Head of caudate nucleus (tissue), 42 donors: ENCODE data around the gene ACOT11.
A peak's percentile ranks its signal among the peaks of the same experiment; 100 is the strongest.

Experiments
- DNase-seq, 42 donors: peaks; one replicate each; pipeline versions ENCODE4 v3.0.0 to v3.0.0-alpha.2; 2020 to 2021; ENCODE audit warnings: mixed read lengths in 7 of 42
- intact Hi-C: fragments of 100-400 bp; cut with DNase I; formaldehyde crosslinking; loops from one replicate; pipeline ENCODE4 v1.15.0; 2022

Gene ACOT11

DNA sequence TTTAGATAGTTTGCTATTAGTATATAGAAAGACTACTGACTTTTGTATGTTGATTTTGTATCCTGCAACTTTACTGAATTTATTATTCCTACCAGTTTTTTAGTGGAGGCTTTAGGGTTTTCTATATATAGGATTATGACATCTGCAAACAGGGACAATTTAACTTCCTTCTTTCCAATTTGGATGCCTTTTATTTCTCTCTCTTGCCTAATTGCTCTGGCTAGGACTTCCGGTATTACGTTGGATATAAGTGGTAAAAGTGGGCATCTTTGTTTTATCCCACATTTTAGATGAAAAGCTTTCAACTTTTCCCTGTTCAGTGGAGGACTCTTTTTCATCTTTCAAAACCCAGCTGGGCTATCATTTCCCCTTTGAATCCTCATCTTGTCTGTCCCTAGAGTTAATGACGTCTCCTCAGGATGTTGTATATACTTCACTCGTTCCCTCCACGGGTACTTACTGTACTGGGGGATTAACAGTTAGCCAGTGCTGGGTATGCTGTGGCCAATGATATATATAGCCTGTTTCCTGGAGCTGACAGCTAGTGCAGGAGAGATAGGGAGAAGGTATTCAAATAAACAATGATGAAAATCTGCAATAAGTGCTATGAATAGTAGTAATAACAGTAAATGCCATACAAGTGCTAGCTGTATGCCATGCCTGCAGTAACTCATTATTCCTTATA is 9.8 kb downstream of the ACOT11 start:
- intact Hi-C loops: no loop called here
- DNase-seq: peak in 1 of 42 donors; percentile 17

- intact Hi-C loops: no loop called here
- peak in 6 of 42 donors; percentile 13 to 31 (median 17) for DNase-seq
These were observed 10.5 kb downstream of the ACOT11 start for GRCh38 chr1:54558434-54559030.

DNA sequence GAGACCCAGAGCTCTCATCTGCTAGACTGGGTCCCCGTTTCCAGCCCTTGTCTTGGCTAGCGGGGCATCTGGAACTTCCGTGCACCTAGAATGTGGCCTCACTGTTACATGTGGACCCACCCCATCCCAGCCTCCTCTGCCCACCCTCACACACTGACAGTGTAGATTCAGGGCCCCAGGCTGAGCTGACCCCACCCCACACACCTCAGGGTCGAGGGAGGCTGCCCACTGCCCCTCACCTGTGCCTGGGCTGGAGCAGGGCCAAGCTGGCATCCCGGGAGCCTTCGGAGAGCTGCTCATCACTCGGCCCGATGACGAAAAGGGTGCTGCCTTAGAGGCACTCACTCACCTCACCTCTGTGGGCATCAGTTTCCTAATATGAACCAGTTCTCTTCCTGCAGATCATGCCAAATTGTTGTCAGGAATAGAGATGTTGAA is 11.1 kb downstream of the ACOT11 start:
- intact Hi-C loops: no loop called here
- peak in 8 of 42 donors; percentile 3 to 42 (median 16) for DNase-seq

DNA sequence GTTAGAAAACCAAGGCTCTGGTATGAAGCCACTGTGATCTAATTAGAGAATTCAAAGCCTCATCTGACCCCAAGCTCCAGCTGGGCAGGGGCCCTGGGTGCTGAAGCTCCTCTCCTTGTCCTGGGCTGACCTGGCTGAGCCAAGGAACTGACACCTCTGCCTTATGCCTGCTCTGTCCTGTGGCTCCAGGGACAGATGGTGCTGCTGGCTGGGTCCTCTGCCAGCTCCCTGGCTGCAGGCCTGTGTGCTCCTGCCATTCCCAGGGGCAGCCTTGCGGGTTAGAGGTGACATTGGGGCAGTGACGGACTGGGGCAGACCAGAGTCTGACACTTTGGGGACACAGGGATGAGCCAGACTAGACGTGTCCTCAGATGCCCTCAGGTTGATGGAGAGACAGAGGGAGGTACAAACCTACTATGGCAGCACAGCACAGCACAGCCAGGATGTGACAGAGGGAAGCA is 11.8 kb downstream of the ACOT11 start:
- DNase-seq: peak in 8 of 42 donors; percentile 10 to 41 (median 25)
- intact Hi-C loops: no loop called here

- no peak for DNase-seq
- intact Hi-C loops: no loop called here
These were observed 16.5 kb downstream of the ACOT11 start for GRCh38 chr1:54564312-54565112.

DNA sequence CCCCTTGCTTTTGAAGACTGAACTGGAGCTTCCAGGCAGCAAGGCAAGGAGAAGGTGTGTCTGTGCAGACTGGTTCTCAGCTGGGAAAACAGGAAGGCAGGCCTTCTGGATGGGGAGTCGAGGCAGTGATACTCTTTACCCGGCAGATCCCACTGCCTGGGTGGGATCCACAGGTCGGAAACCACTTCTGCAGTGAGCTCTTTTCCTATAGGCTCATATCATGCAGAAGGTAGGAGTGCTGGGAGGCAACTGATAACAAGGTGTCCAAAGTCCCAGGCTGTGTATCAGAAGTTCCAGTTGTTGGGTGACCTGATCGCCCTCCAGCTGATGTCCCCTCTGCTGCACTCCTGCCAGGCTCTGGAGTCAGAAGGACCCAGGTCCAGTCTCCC is 17.1 kb downstream of the ACOT11 start:
- intact Hi-C loops: no loop called here
- no peak for DNase-seq

GRCh38 chr1:54566438-54567141 is 18.6 kb downstream of the ACOT11 start:
- intact Hi-C loops: no loop called here
- no peak for DNase-seq

- intact Hi-C loops: no loop called here
- no peak for DNase-seq
These were observed 19.9 kb downstream of the ACOT11 start for GRCh38 chr1:54567961-54568360.

- peak in 5 of 42 donors; percentile 26 to 73 (median 54) for DNase-seq
- intact Hi-C loops: no loop called here
These were observed 21.3 kb downstream of the ACOT11 start for GRCh38 chr1:54569339-54569738.

DNA sequence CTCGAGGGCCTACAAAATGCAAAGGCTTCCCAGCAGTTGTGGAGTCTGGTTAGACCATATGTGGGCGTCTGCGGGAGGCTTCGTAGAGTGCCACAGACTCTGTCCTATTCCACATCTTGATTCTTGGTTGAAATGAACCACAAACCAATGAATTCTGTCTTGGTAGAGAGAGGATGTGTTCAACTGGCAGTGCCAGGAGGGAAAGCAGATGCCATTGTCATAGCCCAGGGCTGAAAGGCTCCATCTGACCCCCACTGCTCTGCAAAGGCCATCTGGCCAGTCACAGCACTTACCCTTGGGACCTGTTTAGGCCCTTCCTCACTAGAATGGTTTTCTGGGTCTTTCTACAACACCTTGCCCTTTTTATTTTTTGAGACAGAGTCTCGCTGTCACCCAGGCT is 22.1 kb downstream of the ACOT11 start:
- intact Hi-C loops: no loop called here
- DNase-seq: no peak

DNA sequence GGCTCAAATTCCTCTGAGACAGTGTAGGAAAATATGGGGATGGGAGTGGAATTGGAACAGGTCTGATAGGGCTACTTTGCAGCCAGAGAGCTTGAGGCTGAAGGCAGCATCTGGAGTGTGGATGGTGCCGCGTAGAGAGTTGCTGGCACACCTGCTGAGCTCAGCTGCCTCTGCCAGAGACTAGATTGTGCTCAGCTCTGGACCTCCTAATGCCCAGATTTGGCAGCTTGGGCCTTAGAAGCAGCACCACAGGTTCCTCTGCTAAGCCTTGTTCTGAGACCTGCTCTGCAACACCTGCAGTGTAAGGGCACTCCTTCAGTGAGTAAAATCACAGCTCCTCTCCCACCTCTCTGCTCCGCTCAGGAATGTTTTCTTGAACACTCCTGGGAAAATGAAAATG is 23.3 kb downstream of the ACOT11 start:
- no peak for DNase-seq
- intact Hi-C loops: no loop called here

GRCh38 chr1:54571803-54572541 is 23.9 kb downstream of the ACOT11 start:
- DNase-seq: no peak
- intact Hi-C loops: no loop called here

- no peak for DNase-seq
- intact Hi-C loops: no loop called here
These were observed 24.5 kb downstream of the ACOT11 start for GRCh38 chr1:54572542-54572850.

- intact Hi-C loops: no loop called here
These were observed 26.2 kb downstream of the ACOT11 start for GRCh38 chr1:54574158-54574778.

DNA sequence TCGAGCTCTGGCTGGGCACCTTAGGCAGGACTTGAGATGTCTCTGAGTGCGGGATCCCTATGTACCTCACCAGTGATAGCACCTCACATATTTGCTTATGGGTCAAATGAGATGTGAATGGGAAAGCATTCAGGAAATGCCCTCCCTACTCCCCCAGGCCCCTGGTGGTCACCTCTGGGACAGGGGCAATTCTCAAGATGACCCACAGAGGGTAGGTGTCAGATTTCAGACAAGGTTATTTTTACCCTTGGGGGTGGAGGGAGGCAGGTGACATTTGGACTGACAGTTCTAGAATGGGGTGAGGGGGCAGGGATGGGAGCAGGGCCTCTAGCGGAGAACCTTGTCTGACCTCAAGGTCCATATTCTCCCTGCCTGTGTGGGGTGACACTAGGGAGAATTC is 27.1 kb downstream of the ACOT11 start:
- no peak for DNase-seq
- intact Hi-C loops: no loop called here

More at GRCh38 chr1:54574158-54574778, 26.2 kb downstream of the ACOT11 start:
- DNase-seq: no peak

- intact Hi-C loops: no loop called here
- DNase-seq: no peak
These were observed 27.7 kb downstream of the ACOT11 start for GRCh38 chr1:54575605-54576290.

DNA sequence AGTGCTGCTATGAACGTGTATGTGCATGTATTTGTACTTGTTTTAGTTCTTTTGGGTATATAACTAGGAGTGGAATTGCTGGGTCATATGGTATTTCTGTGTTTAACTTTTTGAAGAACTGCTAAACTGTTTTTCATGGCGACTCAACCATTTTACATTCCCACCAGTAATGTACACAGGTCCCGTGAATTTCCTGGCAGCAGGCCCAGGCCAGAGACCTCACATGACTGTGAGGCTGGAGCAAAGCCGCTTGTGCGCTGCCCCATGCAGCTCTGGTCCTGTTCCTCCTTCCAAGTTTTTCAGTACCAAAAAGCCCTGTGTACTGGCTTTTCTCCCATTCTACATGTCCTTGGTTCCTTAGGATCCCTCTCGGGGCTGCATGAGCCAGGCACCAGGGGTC is 29.6 kb downstream of the ACOT11 start:
- intact Hi-C loops: no loop called here
- DNase-seq: peak in 31 of 42 donors; percentile 13 to 72 (median 40)

- intact Hi-C loops: no loop called here
- no peak for DNase-seq
These were observed 31.3 kb downstream of the ACOT11 start for GRCh38 chr1:54579337-54579781.
